ENCODE measurements around the gene AMFR.

GRCh38 chr16:56337858-56338325, 87.5 kb downstream of the AMFR start:
- no peak for TF ChIP-seq CTCF (IDR thresholded peaks at IDR 0.05)
- TF ChIP-seq POLR2A (IDR thresholded peaks at IDR 0.05), result no peak

All from testis (tissue), 2 donors.